ENCODE data around the gene SV2B. TPM values are rescaled to one million over a fixed set of nuclear protein-coding genes. Genes with fewer than 3 reads are reported as not detected.

Gene SV2B
- total and polyA plus RNA-seq, 2 donors (not counting 3 experiments of a cell fraction or from before 2014, with no cell fraction given): not detected

DNA sequence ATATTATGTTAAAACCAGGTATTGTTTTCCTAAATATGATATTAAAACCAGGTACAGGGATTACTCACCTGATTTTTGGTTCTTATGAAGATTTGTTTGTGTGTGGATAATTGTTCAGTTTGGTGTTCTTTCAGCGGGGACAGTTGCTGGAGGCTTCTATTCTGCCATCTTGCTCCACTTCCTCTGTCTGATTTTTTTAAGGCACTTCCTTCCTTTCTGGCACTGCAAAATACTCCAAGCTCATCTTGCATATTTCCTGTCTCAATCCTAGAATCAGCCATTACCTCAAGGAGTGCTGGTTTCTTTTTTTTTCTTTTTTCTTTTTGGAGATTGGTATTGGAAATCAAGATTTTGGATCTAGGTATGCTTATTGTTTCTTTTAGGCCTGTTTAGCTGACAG lies 229.9 kb downstream of the SV2B start:
- no peaks in the 10 kb centered on the region for H3K27me3 ChIP-seq (ENCODE audit: control insufficient read depth in 2 of 2, insufficient read depth in 2 of 2, low read length in 2 of 2)
- dilution Hi-C loops (cut with MboI; ENCODE audit: extremely low pct_ligation_motif_present, low sequenced_read_pairs) (no loop called here), intact Hi-C loops (cut with micrococcal nuclease) (no loop called here)
- no peaks in the 10 kb centered on the region for H3K9me1 ChIP-seq (replicated peaks; ENCODE audit: control insufficient read depth, extremely low read depth, insufficient read depth, low read length)
- no peaks in the 10 kb centered on the region for H3K9me3 ChIP-seq (replicated peaks; ENCODE audit: control insufficient read depth, insufficient read depth, low read length)
- no peak overlapping the region for H2AFZ ChIP-seq (ENCODE audit: low read depth, low read length)
- no peaks in the 10 kb centered on the region for H4K20me1 ChIP-seq (replicated peaks; ENCODE audit: control insufficient read depth, extremely low read depth, insufficient read depth, low read length)
- no peak overlapping the region for H3K9ac ChIP-seq (replicated peaks; ENCODE audit: extremely low read depth, insufficient read depth, low read length)
- ChIA-PET CTCF (no interaction called here), POLR2A (no interaction called here)
- DNase-seq (ENCODE audit: low read depth, low spot score) (no peak), FAIRE-seq (no peak)
- H3K4me1 ChIP-seq (ENCODE audit: control insufficient read depth, extremely low read depth, insufficient read depth, low read length): no peaks in the 10 kb centered on the region
- no peak overlapping the region for H3K4me3 ChIP-seq (replicated peaks in 1 of 3; ENCODE audit: insufficient read depth in 1 of 3, low read depth in 1 of 3, low read length in 3 of 3)
- no peak overlapping the region for H3K4me2 ChIP-seq (ENCODE audit: insufficient read depth, low read length)
- TF ChIP-seq POLR2AphosphoS5 (IDR thresholded peaks at IDR 0.05; ENCODE audit: insufficient read depth, low read depth, low read length) (no peak), FOS (IDR thresholded peaks at IDR 0.05; ENCODE audit: borderline replicate concordance, insufficient read depth, low read length) (no peak), GATA2 (IDR thresholded peaks at IDR 0.05; ENCODE audit: insufficient read depth, insufficient read length, low read depth, low read length) (no peak), MYC (IDR thresholded peaks at IDR 0.05; ENCODE audit: low read depth, low read length) (no peak), POLR2A (IDR thresholded peaks at IDR 0.05; ENCODE audit: low read depth, low read length) (no peak), EZH2 (IDR thresholded peaks at IDR 0.05; ENCODE audit: borderline replicate concordance, low read depth, low read length, severe bottlenecking) (no peak), JUN (IDR thresholded peaks at IDR 0.05; ENCODE audit: borderline replicate concordance, insufficient read depth, insufficient read length, low read depth) (no peak)
- TF ChIP-seq, protein P1, sequence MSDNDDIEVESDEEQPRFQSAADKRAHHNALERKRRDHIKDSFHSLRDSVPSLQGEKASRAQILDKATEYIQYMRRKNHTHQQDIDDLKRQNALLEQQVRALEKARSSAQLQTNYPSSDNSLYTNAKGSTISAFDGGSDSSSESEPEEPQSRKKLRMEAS (IDR thresholded peaks at IDR 0.05; ENCODE audit: insufficient read depth, insufficient read length): no peak
- TF ChIP-seq, protein P2, sequence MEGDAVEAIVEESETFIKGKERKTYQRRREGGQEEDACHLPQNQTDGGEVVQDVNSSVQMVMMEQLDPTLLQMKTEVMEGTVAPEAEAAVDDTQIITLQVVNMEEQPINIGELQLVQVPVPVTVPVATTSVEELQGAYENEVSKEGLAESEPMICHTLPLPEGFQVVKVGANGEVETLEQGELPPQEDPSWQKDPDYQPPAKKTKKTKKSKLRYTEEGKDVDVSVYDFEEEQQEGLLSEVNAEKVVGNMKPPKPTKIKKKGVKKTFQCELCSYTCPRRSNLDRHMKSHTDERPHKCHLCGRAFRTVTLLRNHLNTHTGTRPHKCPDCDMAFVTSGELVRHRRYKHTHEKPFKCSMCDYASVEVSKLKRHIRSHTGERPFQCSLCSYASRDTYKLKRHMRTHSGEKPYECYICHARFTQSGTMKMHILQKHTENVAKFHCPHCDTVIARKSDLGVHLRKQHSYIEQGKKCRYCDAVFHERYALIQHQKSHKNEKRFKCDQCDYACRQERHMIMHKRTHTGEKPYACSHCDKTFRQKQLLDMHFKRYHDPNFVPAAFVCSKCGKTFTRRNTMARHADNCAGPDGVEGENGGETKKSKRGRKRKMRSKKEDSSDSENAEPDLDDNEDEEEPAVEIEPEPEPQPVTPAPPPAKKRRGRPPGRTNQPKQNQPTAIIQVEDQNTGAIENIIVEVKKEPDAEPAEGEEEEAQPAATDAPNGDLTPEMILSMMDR (IDR thresholded peaks at IDR 0.05; ENCODE audit: extremely low read depth in 1 of 2, insufficient read depth in 1 of 2, low read depth in 1 of 2, low read length in 2 of 2): no peak
- no TSS peak for BruUV-seq (replicated peaks)
- no peaks in the 10 kb centered on the region for H3K36me3 ChIP-seq (ENCODE audit: control insufficient read depth in 2 of 2, extremely low read depth in 1 of 2, insufficient read depth in 2 of 2, low read length in 2 of 2)
- no peak overlapping the region for H3K27ac ChIP-seq (ENCODE audit: insufficient read depth, low read depth, low read length)
- H3K79me2 ChIP-seq (ENCODE audit: control insufficient read depth, insufficient read depth, low read length): no peaks in the 10 kb centered on the region
